PFSK-1 (cell line): Measurements from ENCODE around the gene LRCH1.

Experiments used
- FOXP2 ChIP-seq: optimal IDR thresholded peaks from 2 replicates; pipeline ENCODE3; 2011; ENCODE audit warnings: borderline replicate concordance, control low read depth, inconsistent platforms; ENCODE audit not compliant: insufficient read depth; ENCODE audit errors: extremely low read length, extremely low read depth
- POLR2AphosphoS5 ChIP-seq: IDR thresholded peaks from 2 replicates; pipeline ENCODE4 v1.6.1; 2012; ENCODE audit warnings: low read depth, mild to moderate bottlenecking, control low read depth, low read length, moderate library complexity
- REST ChIP-seq, 2 experiments: IDR thresholded peaks; 2 replicates each; pipeline versions ENCODE4 v1.6.1 to v1.8.0; 2011 to 2012; ENCODE audit warnings: low read depth in 2 of 2, low read length in 2 of 2, control low read depth in 1 of 2, inconsistent platforms in 1 of 2, mild to moderate bottlenecking in 1 of 2, moderate library complexity in 1 of 2; ENCODE audit not compliant: insufficient read depth in 1 of 2
- SIN3A ChIP-seq: IDR thresholded peaks from 2 replicates; pipeline ENCODE4 v1.6.1; 2012; ENCODE audit warnings: mild to moderate bottlenecking, low read length, moderate library complexity, borderline replicate concordance; ENCODE audit not compliant: insufficient read depth
- TAF1 ChIP-seq: IDR thresholded peaks from 2 replicates; pipeline ENCODE4 v1.6.1; 2012; ENCODE audit warnings: low read length, control low read depth, borderline replicate concordance; ENCODE audit not compliant: insufficient read depth

The LRCH1 gene

GRCh38 chr13:46754812-46755211 is 201.8 kb downstream of the LRCH1 start:
- TF ChIP-seq FOXP2 (no peak), REST (IDR thresholded peaks at IDR 0.05; ENCODE audit: insufficient read depth in 1 of 2, low read depth in 2 of 2, low read length in 2 of 2) (no peak), SIN3A (no peak), TAF1 (no peak), POLR2AphosphoS5 (no peak)

- TF ChIP-seq FOXP2: no peak
- TF ChIP-seq TAF1: no peak
- TF ChIP-seq POLR2AphosphoS5: no peak
- TF ChIP-seq SIN3A: no peak
- TF ChIP-seq REST (IDR thresholded peaks at IDR 0.05; ENCODE audit: insufficient read depth in 1 of 2, low read depth in 2 of 2, low read length in 2 of 2): no peak
Observed at GRCh38 chr13:46756977-46757376, 204.0 kb downstream of the LRCH1 start.

GRCh38 chr13:46757640-46758039 is 204.7 kb downstream of the LRCH1 start:
- TF ChIP-seq REST (IDR thresholded peaks at IDR 0.05; ENCODE audit: insufficient read depth in 1 of 2, low read depth in 2 of 2, low read length in 2 of 2) (no peak), FOXP2 (no peak), TAF1 (no peak), POLR2AphosphoS5 (no peak), SIN3A (no peak)

- TF ChIP-seq TAF1: no peak
- no peak for TF ChIP-seq POLR2AphosphoS5
- no peak for TF ChIP-seq REST (IDR thresholded peaks at IDR 0.05; ENCODE audit: insufficient read depth in 1 of 2, low read depth in 2 of 2, low read length in 2 of 2)
- no peak for TF ChIP-seq FOXP2
- no peak for TF ChIP-seq SIN3A
Observed at GRCh38 chr13:46759846-46760245, 206.9 kb downstream of the LRCH1 start.

GRCh38 chr13:46761174-46761573 is 208.2 kb downstream of the LRCH1 start:
- TF ChIP-seq TAF1 (no peak), REST (IDR thresholded peaks at IDR 0.05; ENCODE audit: insufficient read depth in 1 of 2, low read depth in 2 of 2, low read length in 2 of 2) (no peak), POLR2AphosphoS5 (no peak), SIN3A (no peak), FOXP2 (no peak)
